Activated effector memory CD4-positive, alpha-beta T cell treated with anti-CD3 and anti-CD28 coated beads, Interleukin-2, amount 50 U/mL, for 16 hours (primary cell): ENCODE measurements around the gene SH3GL3.

Experiments used
- DNase-seq: peaks from one replicate; pipeline ENCODE4 v3.0.0-alpha.2; 2020

Gene SH3GL3

GRCh38 chr15:83631534-83631933 is 184.4 kb downstream of the SH3GL3 start:
- no peak for DNase-seq

GRCh38 chr15:83643201-83643600 is 196.1 kb downstream of the SH3GL3 start:
- DNase-seq, result no peak

GRCh38 chr15:83644439-83644838 is 197.3 kb downstream of the SH3GL3 start:
- no peak for DNase-seq

GRCh38 chr15:83650831-83651230 is 203.7 kb downstream of the SH3GL3 start:
- no peak for DNase-seq

GRCh38 chr15:83651541-83651940 is 204.4 kb downstream of the SH3GL3 start:
- no peak for DNase-seq

- no peak for DNase-seq
These were observed 205.6 kb downstream of the SH3GL3 start for GRCh38 chr15:83652626-83653204.

- DNase-seq, result no peak
These were observed 206.1 kb downstream of the SH3GL3 start for GRCh38 chr15:83653288-83653638.

GRCh38 chr15:83653639-83654378 is 206.7 kb downstream of the SH3GL3 start, which contains the start of gene ADAMTSL3:
Gene ADAMTSL3, plus strand, starts transcription at chr15:83654123. Its CDS starts 1,639 bp downstream, at chr15:83655762.
- no peak for DNase-seq

- DNase-seq, result no peak
These were observed 207.5 kb downstream of the SH3GL3 start for GRCh38 chr15:83654379-83655236.

- DNase-seq, result no peak
These were observed 208.1 kb downstream of the SH3GL3 start for GRCh38 chr15:83655237-83655616.

GRCh38 chr15:83656192-83656591 is 209.1 kb downstream of the SH3GL3 start:
- no peak for DNase-seq

GRCh38 chr15:83656943-83657528 is 209.9 kb downstream of the SH3GL3 start:
- DNase-seq, result no peak

GRCh38 chr15:83657549-83657948 is 210.4 kb downstream of the SH3GL3 start:
- DNase-seq, result no peak

GRCh38 chr15:83658430-83659416 is 211.6 kb downstream of the SH3GL3 start:
- no peak for DNase-seq

- no peak for DNase-seq
These were observed 212.3 kb downstream of the SH3GL3 start for GRCh38 chr15:83659417-83659812.

GRCh38 chr15:83665480-83665879 is 218.3 kb downstream of the SH3GL3 start:
- no peak for DNase-seq
